Thyroid gland (tissue), 4 donors: ENCODE data around the gene DUSP18.

Experiments used
- CTCF ChIP-seq, 6 experiments: fragments of 200-600 bp in 3 of 6; fragments of 450-650 bp in 3 of 6; sonication (generic) in 3 of 6; IDR thresholded peaks; one replicate each; pipeline ENCODE4 v1.5.1; 2016 to 2019; ENCODE audit warnings: antibody characterized with exemption in 6 of 6, mild to moderate bottlenecking in 2 of 6, inconsistent platforms in 1 of 6, moderate library complexity in 1 of 6
- POLR2A ChIP-seq, 2 donors: fragments of 450-650 bp; IDR thresholded peaks; one replicate each; pipeline ENCODE4 v1.6.1; 2017; ENCODE audit warnings: antibody characterized with exemption in 2 of 2, mild to moderate bottlenecking in 2 of 2, moderate library complexity in 1 of 2

- TF ChIP-seq CTCF (IDR thresholded peaks at IDR 0.05) = no peak
- TF ChIP-seq POLR2A (IDR thresholded peaks at IDR 0.05) = no peak
These were observed 21.9 kb upstream of the DUSP18 start for GRCh38 chr22:30689622-30690021.
